Kidney epithelial cell (primary cell): Measurements from ENCODE around the gene VPS13C. TPM values are rescaled to one million over a fixed set of nuclear protein-coding genes. Genes with fewer than 3 reads are reported as not detected.
A peak's percentile ranks its signal among the peaks of the same experiment; 100 is the strongest.

Experiments
- DNase-seq: peaks from one replicate; pipeline ENCODE4 v3.0.0-alpha.2; 2010; ENCODE audit warnings: low read depth
- H3K27me3 ChIP-seq: 2 replicates; pipeline ENCODE4 v1.6.0; 2011; ENCODE audit warnings: low read length; ENCODE audit not compliant: control insufficient read depth, insufficient read depth
- H3K36me3 ChIP-seq: 2 replicates; pipeline ENCODE4 v1.5.1; 2011; ENCODE audit warnings: low read length; ENCODE audit not compliant: control insufficient read depth, insufficient read depth
- H3K4me3 ChIP-seq: 2 replicates; pipeline ENCODE4 v1.5.1; 2011; ENCODE audit warnings: low read depth, mild to moderate bottlenecking, control low read depth, low read length
- total RNA-seq: library from RNA; depleted of rRNA; stranded (reverse); fragments of >200 nt; gene quantifications from 2 replicates; pipeline ENCODE4 v1.2.3, GENCODE V29; 2015
- TF ChIP-seq, protein P1 (sequence below): IDR thresholded peaks from 2 replicates; pipeline ENCODE4 v1.5.1; 2011; ENCODE audit warnings: mild to moderate bottlenecking, moderate library complexity, low read length, control low read depth, inconsistent platforms; ENCODE audit not compliant: insufficient read depth, poor library complexity, severe bottlenecking

The VPS13C gene
- total RNA-seq, 1 donor from 2014 or later = 48.3 TPM

DNA sequence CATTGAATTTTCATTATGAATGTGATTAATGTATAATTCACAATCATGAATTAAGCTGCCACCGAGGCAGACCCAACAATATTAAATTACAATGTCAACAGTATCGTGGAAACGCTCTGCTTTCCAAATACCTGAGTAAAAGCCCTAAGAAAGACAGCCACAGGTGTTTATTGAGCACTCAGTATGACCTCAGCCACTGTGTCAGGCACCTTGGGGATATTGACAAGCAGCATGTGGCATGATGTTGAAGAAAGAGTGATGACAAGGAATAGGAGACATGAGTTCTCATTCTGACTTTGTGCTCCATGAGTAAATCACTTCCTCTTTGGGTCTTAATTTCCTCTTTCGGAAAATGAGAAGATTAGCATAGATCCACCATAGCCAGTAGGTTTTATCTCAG lies 19.3 kb upstream of the VPS13C start:
- H3K36me3 ChIP-seq = no peaks in the 10 kb centered on the region
- no peak for DNase-seq
- H3K4me3 ChIP-seq = no peak overlapping the region
- H3K27me3 ChIP-seq = no peaks in the 10 kb centered on the region
- TF ChIP-seq, protein P1, sequence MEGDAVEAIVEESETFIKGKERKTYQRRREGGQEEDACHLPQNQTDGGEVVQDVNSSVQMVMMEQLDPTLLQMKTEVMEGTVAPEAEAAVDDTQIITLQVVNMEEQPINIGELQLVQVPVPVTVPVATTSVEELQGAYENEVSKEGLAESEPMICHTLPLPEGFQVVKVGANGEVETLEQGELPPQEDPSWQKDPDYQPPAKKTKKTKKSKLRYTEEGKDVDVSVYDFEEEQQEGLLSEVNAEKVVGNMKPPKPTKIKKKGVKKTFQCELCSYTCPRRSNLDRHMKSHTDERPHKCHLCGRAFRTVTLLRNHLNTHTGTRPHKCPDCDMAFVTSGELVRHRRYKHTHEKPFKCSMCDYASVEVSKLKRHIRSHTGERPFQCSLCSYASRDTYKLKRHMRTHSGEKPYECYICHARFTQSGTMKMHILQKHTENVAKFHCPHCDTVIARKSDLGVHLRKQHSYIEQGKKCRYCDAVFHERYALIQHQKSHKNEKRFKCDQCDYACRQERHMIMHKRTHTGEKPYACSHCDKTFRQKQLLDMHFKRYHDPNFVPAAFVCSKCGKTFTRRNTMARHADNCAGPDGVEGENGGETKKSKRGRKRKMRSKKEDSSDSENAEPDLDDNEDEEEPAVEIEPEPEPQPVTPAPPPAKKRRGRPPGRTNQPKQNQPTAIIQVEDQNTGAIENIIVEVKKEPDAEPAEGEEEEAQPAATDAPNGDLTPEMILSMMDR = no peak

DNA sequence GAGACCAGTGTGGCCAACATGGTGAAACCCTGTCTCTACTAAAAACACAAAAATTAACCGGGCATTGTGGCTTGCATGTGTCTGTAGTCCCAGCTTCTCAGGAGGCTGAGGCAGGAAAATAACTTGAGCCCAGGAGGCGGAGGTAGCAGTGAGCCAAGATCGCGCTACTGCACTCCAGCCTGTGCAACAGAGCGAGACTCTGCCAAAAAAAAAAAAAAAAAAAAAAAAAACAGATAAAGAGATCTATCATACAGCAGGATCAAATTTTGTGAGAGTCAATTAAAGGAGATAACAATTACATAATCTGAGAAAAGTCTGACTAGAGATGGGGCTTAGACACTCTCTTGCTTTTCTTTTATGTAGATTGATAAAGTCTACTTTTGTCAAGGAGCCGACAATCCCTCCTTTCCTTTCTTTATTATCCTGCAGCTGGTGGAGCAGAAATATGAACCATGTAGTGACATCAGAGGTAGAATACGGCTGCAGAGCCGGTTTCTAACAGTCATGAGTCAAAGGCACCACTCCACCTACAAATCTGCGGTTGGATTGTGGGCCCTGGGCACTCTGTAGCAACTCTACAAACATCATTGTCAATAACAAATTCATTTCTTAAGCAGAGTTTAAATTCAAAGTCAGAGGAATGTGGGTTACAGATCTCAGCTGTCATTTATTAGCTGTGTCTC lies 15.5 kb upstream of the VPS13C start:
- no peaks in the 10 kb centered on the region for H3K36me3 ChIP-seq

DNA sequence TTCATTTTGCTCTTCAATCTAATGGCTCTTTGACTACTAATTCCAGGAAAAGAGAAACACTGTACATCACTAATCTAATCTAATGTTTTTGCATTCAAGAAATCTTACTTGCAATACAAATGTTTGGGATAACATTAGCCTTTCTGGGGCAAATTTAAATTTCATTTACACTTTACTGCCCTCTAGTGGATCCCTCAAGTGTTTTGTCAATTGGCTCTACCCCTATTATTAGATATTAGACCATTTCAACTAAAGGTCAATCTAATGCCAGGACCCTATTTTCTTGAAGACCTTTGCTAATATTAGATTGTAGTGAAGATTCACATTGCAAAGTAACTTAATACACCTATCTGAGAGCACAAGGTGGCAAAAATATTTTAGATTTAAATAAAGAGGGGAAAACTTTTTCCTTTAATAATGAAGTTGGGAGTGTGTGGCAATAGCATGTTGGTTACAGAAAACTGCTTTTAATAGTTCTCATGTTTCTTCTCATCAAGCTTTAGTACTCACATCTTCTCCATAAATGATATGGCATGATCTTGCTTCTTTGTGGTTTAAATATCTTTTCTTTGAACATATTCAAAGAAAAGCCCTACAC lies 11.6 kb upstream of the VPS13C start:
- H3K36me3 ChIP-seq = no peaks in the 10 kb centered on the region
- H3K27me3 ChIP-seq = peaks cover 5% of the 10 kb centered on the region
- TF ChIP-seq, protein P1 = peak; percentile 53
- no peak overlapping the region for H3K4me3 ChIP-seq
- DNase-seq = no peak

More for the DNA sequence above, 15.5 kb upstream of the VPS13C start:
- TF ChIP-seq, protein P1 = no peak
- DNase-seq = peak; percentile 65
- Histone ChIP-seq H3K4me3 (no peak overlapping the region), H3K27me3 (no peaks in the 10 kb centered on the region)

DNA sequence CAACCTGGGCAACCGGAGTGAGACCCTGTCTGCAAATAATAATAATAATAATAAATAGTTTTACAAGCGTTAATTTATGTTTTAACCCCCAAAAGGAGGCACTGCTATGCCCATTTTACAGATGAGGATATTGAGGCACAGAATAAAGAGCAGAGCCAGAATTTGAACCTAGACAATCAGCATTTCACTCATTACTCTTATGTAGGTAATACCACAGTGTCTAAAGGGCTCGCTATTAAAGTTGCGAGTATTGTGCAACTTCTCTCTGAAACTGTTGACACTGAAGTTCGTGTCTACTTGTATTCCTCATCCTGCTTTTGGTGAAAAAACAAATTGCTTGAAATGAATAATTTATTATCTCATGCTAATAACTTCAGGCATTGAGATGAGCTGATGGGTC lies 9.3 kb upstream of the VPS13C start:
- Histone ChIP-seq H3K27me3 (peaks cover 5% of the 10 kb centered on the region), H3K36me3 (no peaks in the 10 kb centered on the region), H3K4me3 (no peak overlapping the region)
- TF ChIP-seq, protein P1 = no peak
- no peak for DNase-seq

DNA sequence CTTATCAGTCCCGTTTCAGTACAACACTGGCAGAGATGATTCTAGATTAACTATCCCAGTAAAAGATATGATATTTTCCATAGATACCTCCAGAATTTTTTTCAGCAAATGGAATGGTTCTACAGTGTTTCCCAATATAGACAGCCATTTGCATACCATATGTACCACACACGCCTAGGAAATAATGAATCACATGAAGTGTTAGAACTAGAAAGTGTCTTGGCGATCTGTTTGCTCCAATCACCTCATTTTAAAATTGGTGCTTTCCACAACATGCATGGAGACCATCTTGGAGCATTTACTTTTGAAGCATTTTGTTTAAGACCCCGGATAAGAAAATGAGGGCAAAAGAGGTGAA lies 8.5 kb upstream of the VPS13C start:
- peaks cover 5% of the 10 kb centered on the region for H3K27me3 ChIP-seq
- TF ChIP-seq, protein P1 = no peak
- no peaks in the 10 kb centered on the region for H3K36me3 ChIP-seq
- no peak overlapping the region for H3K4me3 ChIP-seq
- DNase-seq = no peak

DNA sequence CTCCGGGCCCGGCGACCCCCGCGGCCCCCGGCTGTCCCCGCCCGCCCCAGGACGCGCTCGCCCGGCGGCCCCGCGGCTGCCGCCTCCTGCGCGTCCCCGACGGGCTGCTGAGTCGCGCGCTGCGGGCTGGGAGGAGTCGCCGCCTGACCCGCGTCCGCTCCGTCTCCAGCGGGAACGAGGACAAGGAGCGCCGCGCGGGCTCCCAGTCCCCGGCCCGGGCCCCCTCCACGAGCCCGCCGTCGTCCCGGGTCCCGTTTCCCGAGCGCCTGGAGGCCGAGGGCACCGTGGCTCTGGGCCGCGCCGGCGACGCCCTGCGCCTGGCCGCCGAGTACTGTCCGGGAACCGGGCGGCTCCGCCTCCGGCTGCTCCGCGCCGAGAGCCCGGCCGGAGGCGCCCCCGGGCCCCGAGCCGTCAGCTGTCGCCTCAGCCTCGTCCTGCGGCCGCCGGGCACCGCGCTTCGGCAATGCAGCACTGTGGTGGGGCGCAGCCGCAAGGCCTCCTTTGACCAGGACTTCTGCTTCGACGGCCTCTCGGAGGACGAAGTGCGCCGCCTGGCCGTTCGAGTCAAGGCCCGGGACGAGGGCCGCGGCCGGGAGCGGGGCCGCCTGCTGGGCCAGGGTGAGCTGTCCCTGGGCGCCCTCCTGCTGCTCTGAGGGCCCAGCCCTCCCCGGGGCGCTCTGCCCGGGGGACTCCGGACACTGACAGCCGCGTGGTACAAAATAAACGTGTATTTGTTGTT lies 8.0 kb upstream of the VPS13C start:
- Histone ChIP-seq H3K27me3 (peaks cover 5% of the 10 kb centered on the region), H3K36me3 (no peaks in the 10 kb centered on the region), H3K4me3 (peak overlapping the region; percentile 32)
- DNase-seq = no peak
- TF ChIP-seq, protein P1 = peak; percentile 11
